Measurements from ENCODE around the gene EP400. TPM values are rescaled to one million over a fixed set of nuclear protein-coding genes. Genes with fewer than 3 reads are reported as not detected.

The EP400 gene
- total and polyA plus RNA-seq, 8 donors = 5.2 to 39.8 (median 21.6) TPM

GRCh38 chr12:131919366-131920156 is 30.2 kb upstream of the EP400 start:
- peaks cover 62 to 85% (median 82%) of the 10 kb centered on the region in 4 donors for H3K36me3 ChIP-seq

DNA sequence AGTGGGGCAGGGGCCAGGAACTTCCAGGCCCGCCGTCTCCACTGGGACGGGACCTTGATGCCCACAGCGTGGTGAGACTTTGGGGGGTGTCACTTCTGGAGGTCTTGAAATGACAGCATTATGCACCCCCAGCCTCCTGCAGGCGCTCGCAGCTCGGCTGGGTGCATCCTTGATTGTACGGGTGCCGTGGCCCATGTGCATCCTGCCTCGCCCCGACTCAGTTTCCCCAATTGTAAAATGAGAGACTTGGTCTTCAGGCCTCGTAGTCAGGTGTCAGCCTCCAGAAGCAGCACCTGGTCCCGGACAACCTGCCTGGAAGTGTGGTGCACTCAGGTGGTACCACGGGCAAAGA is 29.6 kb upstream of the EP400 start:
- TF ChIP-seq, protein P1, sequence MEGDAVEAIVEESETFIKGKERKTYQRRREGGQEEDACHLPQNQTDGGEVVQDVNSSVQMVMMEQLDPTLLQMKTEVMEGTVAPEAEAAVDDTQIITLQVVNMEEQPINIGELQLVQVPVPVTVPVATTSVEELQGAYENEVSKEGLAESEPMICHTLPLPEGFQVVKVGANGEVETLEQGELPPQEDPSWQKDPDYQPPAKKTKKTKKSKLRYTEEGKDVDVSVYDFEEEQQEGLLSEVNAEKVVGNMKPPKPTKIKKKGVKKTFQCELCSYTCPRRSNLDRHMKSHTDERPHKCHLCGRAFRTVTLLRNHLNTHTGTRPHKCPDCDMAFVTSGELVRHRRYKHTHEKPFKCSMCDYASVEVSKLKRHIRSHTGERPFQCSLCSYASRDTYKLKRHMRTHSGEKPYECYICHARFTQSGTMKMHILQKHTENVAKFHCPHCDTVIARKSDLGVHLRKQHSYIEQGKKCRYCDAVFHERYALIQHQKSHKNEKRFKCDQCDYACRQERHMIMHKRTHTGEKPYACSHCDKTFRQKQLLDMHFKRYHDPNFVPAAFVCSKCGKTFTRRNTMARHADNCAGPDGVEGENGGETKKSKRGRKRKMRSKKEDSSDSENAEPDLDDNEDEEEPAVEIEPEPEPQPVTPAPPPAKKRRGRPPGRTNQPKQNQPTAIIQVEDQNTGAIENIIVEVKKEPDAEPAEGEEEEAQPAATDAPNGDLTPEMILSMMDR (IDR thresholded peaks at IDR 0.05) = no peak
- TF ChIP-seq POLR2A (IDR thresholded peaks at IDR 0.05) = no peak
- TF ChIP-seq POLR2AphosphoS5 (IDR thresholded peaks at IDR 0.05) = no peak
- TF ChIP-seq EP300 (IDR thresholded peaks at IDR 0.05) = no peak
- WGBS, 5 donors = 91 to 97% (median 95%) methylated on average over 12 to 14 of the region's 14 CpGs

More at GRCh38 chr12:131919366-131920156, 30.2 kb upstream of the EP400 start:
- intact Hi-C loops (cut with DNase I; ENCODE audit: low total_unique reads) = no loop called here
- no peak overlapping the region for H3K27ac ChIP-seq
- H3K4me3 ChIP-seq = no peak overlapping the region
- no peaks in the 10 kb centered on the region for H3K9me3 ChIP-seq
- WGBS, 5 donors = 88 to 93% (median 91%) methylated on average over 18 to 37 of the region's 37 CpGs
- DNase-seq = no peak
- TF ChIP-seq POLR2AphosphoS5 (IDR thresholded peaks at IDR 0.05) (no peak), EP300 (IDR thresholded peaks at IDR 0.05) (no peak), POLR2A (IDR thresholded peaks at IDR 0.05) (no peak)
- TF ChIP-seq, protein P1 (IDR thresholded peaks at IDR 0.05) = no peak
- H3K4me1 ChIP-seq = peaks cover 0 to 2% (median 0%) of the 10 kb centered on the region in 4 donors
- H3K27me3 ChIP-seq = no peaks in the 10 kb centered on the region

DNA sequence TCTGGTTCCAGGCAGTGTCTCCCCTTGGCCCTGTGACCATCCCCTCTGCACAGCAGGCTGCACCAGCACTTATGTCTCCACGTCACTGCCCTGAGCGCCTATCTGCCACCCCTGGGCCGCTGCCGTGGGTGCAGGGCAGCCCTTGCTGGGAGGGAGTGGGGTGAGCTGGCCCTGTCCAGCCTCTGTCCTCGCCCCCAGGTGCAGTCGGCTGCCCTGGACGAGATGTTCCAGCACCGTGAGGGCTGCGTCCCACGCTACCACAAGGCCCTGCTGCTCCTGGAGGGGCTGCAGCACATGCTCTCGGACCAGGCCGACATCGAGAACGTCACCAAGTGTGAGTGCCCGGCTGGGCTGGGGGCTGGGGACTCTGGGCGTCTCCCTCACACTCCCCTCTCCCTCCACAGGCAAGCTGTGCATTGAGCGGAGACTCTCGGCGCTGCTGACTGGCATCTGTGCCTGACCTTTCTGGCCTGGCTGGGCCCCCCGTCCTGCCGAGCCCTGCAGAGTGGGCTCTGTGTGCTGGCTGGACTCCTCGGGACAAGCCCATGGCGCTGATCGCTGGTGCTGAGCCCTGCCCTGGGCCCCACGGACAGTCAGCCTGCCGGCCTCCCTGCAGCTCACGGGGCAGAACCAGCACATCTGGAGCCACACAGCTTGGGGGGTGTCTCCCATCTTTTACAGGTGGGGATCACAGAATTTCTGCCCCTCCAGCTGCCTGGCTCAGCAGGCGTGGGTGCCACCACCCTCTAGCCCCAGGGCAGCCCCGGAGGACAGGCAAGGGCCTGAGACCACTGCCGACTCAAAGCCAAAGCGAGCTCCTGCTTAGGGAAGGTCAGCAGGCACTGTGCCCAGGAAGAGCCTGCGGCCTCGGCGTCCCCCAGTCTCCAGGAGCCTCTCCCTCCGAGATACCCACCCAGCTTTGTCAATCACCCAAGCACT is 28.6 kb upstream of the EP400 start:
- no peak overlapping the region for H3K4me3 ChIP-seq
- peaks cover 0 to 7% (median 0%) of the 10 kb centered on the region in 4 donors for H3K4me1 ChIP-seq
- TF ChIP-seq POLR2AphosphoS5 (IDR thresholded peaks at IDR 0.05) (no peak), POLR2A (IDR thresholded peaks at IDR 0.05) (no peak), EP300 (IDR thresholded peaks at IDR 0.05) (no peak)
- TF ChIP-seq, protein P1 (IDR thresholded peaks at IDR 0.05) = no peak
- peaks cover 46 to 69% (median 66%) of the 10 kb centered on the region in 4 donors for H3K36me3 ChIP-seq
- no peaks in the 10 kb centered on the region for H3K27me3 ChIP-seq
- no peaks in the 10 kb centered on the region for H3K9me3 ChIP-seq
- DNase-seq = no peak
- no peak overlapping the region for H3K27ac ChIP-seq
- intact Hi-C loops (cut with DNase I; ENCODE audit: low total_unique reads) = no loop called here
- WGBS, 5 donors = 86 to 92% (median 91%) methylated on average over 15 to 35 of the region's 35 CpGs

More for the DNA sequence above, 29.6 kb upstream of the EP400 start:
- no peak overlapping the region for H3K27ac ChIP-seq
- peaks cover 0 to 7% (median 0%) of the 10 kb centered on the region in 4 donors for H3K4me1 ChIP-seq
- DNase-seq = no peak
- H3K27me3 ChIP-seq = no peaks in the 10 kb centered on the region
- intact Hi-C loops (cut with DNase I; ENCODE audit: low total_unique reads) = no loop called here
- H3K4me3 ChIP-seq = no peak overlapping the region
- H3K36me3 ChIP-seq = peaks cover 56 to 79% (median 76%) of the 10 kb centered on the region in 4 donors
- H3K9me3 ChIP-seq = no peaks in the 10 kb centered on the region
